ENCODE measurements around the gene GALR3. TPM values are rescaled to one million over a fixed set of nuclear protein-coding genes. Genes with fewer than 3 reads are reported as not detected.
A peak's percentile ranks its signal among the peaks of the same experiment; 100 is the strongest.

GALR3 gene
- polyA plus RNA-seq, 1 donor, result not detected

- no peak for DNase-seq
Measured at GRCh38 chr22:37803639-37804351, 19.4 kb upstream of the GALR3 start.

DNA sequence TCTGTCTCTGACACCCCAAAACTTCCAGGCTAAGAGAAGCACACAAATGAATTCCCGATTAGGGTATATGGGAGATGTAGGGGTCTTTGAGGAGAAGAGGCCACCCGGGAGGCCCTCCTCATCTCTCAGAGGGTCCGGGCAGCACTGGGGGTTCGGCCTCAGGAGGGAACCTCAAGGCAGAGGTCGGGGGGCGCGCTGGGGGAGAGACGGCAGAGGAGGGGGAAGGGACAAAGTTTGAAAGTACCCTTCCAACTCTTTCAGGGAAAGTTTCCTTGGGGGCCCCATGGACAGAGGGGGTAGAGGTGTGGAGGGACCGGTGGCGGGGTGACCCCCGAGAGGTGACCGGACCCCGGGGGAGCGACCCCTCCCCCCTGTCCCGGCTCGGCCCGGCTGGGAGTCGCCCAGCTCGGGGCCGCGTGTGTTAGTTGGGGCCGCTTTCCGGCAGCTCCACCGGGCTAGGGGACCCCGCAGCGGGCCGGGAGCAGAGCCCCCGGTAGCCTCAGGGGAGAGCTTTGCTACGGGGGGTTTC, 18.8 kb upstream of the GALR3 start:
- DNase-seq, result no peak

- DNase-seq, result peak; percentile 91
Measured at GRCh38 chr22:37804881-37805809, 18.0 kb upstream of the GALR3 start.

DNA sequence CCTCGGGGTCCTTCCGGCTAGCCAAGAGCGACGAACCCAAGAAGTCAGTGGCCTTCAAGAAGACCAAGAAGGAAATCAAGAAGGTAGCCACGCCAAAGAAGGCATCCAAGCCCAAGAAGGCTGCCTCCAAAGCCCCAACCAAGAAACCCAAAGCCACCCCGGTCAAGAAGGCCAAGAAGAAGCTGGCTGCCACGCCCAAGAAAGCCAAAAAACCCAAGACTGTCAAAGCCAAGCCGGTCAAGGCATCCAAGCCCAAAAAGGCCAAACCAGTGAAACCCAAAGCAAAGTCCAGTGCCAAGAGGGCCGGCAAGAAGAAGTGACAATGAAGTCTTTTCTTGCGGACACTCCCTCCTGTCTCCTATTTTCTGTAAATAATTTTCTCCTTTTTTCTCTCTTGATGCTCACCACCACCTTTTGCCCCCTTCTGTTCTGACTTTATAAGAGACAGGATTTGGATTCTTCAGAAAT, 17.3 kb upstream of the GALR3 start:
- no peak for DNase-seq

DNA sequence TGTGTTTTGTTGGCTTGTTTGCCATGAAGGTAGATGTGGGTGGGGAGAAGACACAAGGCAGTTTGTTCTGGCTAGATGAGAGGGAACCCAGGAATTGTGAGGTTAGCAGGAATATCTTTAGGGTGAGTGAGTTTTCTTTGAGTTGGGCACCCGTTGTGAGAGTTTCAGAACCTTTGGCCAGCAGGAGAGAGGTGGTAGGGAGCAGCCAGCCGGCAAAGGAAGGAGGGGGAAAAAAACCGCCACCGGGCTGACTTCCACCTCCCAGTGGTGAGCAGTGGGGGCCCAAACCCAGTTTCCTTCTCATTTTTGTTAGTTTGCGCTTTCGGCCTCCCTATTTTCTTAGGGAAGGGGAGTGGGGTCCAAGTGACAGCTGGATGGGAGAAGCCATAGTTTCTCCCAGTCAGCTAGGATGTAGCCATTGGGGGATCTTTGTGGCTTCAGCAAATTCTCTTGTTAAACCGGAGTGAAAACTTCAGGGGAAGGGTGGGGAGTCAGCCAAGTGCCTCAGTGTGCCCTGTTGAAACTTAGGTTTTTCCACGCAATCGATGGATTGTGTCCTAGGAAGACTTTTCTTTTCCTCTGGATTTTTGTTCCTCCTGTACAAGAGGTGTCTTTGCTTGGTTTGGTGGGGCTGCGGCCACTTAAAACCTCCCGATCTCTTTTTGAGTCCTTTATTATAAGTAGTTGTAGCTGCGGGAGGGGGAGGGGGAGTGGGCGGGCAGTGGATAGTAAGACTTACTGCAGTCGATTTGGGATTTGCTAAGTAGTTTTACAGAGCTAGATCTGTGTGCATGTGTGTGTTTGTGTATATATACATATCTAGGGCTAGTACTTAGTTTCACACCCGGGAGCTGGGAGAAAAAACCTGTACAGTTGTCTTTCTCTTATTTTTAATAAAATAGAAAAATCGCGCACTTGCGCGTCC, 16.5 kb upstream of the GALR3 start:
- DNase-seq, result peak; percentile 36

- DNase-seq, result peak; percentile 96
Measured at GRCh38 chr22:37807410-37808293, 15.5 kb upstream of the GALR3 start, which contains the start of gene GCAT. TSS of gene GCAT (plus strand) at chr22:37807934. CDS start at chr22:37807968, 34 bp downstream.

DNA sequence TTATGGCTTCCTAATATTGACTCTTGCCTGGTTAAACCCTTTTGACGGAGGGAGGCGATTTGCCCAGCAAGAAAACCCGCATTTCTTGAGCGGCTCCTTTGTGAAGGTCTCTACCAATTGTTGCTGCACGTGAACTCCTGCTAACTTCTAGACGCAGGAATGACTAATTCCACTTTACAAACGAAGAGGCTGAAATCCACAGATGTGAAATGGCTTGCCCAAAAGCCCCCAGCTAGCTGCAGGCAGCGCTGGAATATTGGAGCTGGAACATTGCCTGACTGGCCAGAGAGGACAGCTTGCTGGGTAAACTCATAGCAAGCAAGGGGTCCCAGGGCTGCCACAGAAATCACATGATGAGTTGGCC, 14.9 kb upstream of the GALR3 start:
- DNase-seq, result peak; percentile 29

DNA sequence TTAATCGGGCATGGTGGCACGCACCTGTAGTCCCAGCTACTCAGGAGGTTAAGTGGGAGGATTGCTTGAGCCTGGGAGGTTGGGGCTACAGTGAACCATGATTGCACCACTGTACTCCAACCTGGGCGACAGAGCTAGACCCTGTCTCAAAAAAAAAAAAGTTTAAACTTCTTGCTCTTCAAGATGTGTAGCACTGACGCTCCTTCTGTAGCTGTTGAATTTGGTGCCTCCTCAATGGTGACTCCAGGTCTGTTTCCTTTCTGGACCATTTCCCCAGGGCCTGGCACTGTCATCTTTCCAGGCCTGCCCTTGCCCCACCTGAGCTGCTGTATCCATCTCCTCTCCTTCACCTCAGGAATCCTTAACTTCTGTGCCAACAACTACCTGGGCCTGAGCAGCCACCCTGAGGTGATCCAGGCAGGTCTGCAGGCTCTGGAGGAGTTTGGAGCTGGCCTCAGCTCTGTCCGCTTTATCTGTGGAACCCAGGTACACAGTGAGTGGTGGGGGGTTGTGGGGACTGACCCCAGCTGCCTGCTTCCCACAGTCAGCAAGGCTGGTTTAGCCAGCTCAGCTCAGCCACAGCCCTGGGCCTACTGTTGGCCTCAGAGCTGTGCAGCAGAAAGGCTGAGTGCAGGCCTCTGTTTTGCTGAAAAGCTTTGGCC, 13.4 kb upstream of the GALR3 start:
- DNase-seq, result no peak

DNA sequence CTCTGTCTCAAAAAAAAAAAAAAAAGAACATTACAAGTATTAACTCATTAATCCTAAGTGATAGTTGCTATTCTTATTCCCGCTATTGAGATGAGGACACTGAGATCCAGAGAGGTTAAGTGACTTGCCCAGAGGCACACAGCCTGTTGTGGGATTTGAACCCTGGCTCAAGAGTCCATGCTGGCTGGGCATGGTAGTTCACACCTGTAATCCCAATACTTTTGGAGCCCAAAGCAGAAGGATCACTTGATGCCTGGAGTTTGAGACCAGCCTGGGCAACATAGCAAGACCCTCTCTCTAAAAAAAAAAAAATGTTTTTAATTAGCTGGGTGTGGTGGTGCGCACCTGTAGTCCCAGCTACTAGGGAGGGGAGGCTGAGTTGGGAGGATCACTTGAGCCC, 11.3 kb upstream of the GALR3 start:
- DNase-seq, result no peak

DNA sequence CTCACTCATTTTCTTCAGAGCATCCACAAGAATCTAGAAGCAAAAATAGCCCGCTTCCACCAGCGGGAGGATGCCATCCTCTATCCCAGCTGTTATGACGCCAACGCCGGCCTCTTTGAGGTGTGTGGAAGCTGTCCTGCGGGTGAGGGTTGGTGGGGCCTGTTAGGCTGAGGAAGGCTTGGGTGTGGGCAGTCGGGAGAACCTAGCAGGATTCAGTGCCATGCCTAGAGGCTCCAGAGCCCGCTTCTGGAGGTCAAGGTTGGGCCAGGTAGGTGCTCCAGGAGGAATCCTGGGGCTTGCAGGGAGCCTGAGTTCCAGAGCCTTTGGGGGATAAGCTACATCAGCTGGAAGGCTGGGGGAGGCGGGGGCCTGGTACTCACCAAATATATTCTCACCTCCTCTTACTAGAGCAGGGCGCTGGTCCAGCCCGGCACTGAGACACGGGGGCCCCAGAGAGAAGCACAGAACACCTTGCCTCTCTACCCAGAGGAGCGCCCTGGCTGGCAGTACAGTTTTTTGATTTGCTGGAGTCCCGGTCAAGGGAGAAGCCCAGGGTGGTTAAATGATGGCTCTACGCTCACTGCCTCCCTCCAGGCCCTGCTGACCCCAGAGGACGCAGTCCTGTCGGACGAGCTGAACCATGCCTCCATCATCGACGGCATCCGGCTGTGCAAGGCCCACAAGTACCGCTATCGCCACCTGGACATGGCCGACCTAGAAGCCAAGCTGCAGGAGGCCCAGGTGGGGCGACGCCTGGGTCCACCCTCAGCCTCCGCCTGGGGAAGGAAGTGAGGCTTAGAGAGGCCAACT, 10.1 kb upstream of the GALR3 start:
- no peak for DNase-seq

- no peak for DNase-seq
Measured at GRCh38 chr22:37815593-37815992, 7.6 kb upstream of the GALR3 start.

- no peak for DNase-seq
Measured at GRCh38 chr22:37816543-37817180, 6.5 kb upstream of the GALR3 start.

GRCh38 chr22:37817705-37818408, 5.3 kb upstream of the GALR3 start:
- peak; percentile 87 for DNase-seq

GRCh38 chr22:37818409-37819104, 4.6 kb upstream of the GALR3 start:
- DNase-seq, result peak; percentile 43

- no peak for DNase-seq
Measured at GRCh38 chr22:37819105-37819433, 4.1 kb upstream of the GALR3 start.

- no peak for DNase-seq
Measured at GRCh38 chr22:37820350-37820749, 2.8 kb upstream of the GALR3 start.

- DNase-seq, result no peak
Measured at GRCh38 chr22:37822079-37822833, 926 bp upstream of the GALR3 start.

Data from hindlimb muscle (tissue), 1 donor.